Erythroblast (primary cell): ENCODE data around the gene B3GNT4.

Source experiments
- GATA1 ChIP-seq: IDR thresholded peaks from 2 replicates; pipeline ENCODE4 v1.6.1; 2011; ENCODE audit warnings: low read depth, mild to moderate bottlenecking, control low read depth, low read length, moderate library complexity
- POLR2A ChIP-seq: IDR thresholded peaks from 2 replicates; pipeline ENCODE4 v1.6.1; 2011; ENCODE audit warnings: mild to moderate bottlenecking, low read length

- TF ChIP-seq POLR2A (no peak), GATA1 (no peak)
Observed at GRCh38 chr12:122172262-122172939, 31.1 kb upstream of the B3GNT4 start.
